ENCODE data around the gene TRPC6. TPM values are rescaled to one million over a fixed set of nuclear protein-coding genes. Genes with fewer than 3 reads are reported as not detected.

Gene TRPC6
- total RNA-seq, 2 experiments from 2014 or later: not detected

- DNase-seq: no peak
- Mint-ChIP-seq H3K4me1 (ENCODE audit: low read depth) (no peaks in the 10 kb centered on the region), H3K27ac (no peak overlapping the region), H3K9me3 (peaks cover 28% of the 10 kb centered on the region), H3K36me3 (no peaks in the 10 kb centered on the region), H3K4me3 (no peak overlapping the region), H3K27me3 (no peaks in the 10 kb centered on the region)
- intact Hi-C loops (cut with micrococcal nuclease): no loop called here
- ChIA-PET CTCF (no interaction called here), POLR2A (no interaction called here)
Measured at GRCh38 chr11:101574886-101575285, 8.9 kb downstream of the TRPC6 start.

GRCh38 chr11:101567071-101567470, 16.7 kb downstream of the TRPC6 start:
- Mint-ChIP-seq H3K36me3 (no peaks in the 10 kb centered on the region), H3K27ac (no peak overlapping the region), H3K9me3 (peaks cover 23% of the 10 kb centered on the region), H3K27me3 (no peaks in the 10 kb centered on the region), H3K4me3 (no peak overlapping the region), H3K4me1 (ENCODE audit: low read depth) (no peaks in the 10 kb centered on the region)
- no peak for DNase-seq
- intact Hi-C loops (cut with micrococcal nuclease): no loop called here
- CTCF ChIA-PET: no interaction called here
- POLR2A ChIA-PET: no interaction called here

GRCh38 chr11:101566626-101567025, 17.2 kb downstream of the TRPC6 start:
- ChIA-PET CTCF (no interaction called here), POLR2A (no interaction called here)
- Mint-ChIP-seq H3K4me1 (ENCODE audit: low read depth) (no peaks in the 10 kb centered on the region), H3K27ac (no peak overlapping the region), H3K27me3 (no peaks in the 10 kb centered on the region), H3K9me3 (peaks cover 20% of the 10 kb centered on the region), H3K36me3 (no peaks in the 10 kb centered on the region), H3K4me3 (no peak overlapping the region)
- intact Hi-C loops (cut with micrococcal nuclease): no loop called here
- DNase-seq: no peak

GRCh38 chr11:101563166-101563565, 20.6 kb downstream of the TRPC6 start:
- Mint-ChIP-seq H3K4me1 (ENCODE audit: low read depth) (no peaks in the 10 kb centered on the region), H3K27me3 (no peaks in the 10 kb centered on the region), H3K27ac (no peak overlapping the region), H3K36me3 (no peaks in the 10 kb centered on the region), H3K4me3 (no peak overlapping the region), H3K9me3 (peaks cover 2% of the 10 kb centered on the region)
- DNase-seq: no peak
- CTCF ChIA-PET: no interaction called here
- POLR2A ChIA-PET: no interaction called here
- intact Hi-C loops (cut with micrococcal nuclease): no loop called here

- POLR2A ChIA-PET: no interaction called here
- Mint-ChIP-seq H3K4me3 (no peak overlapping the region), H3K36me3 (no peaks in the 10 kb centered on the region)
Measured at GRCh38 chr11:101555366-101555765, 28.4 kb downstream of the TRPC6 start.

GRCh38 chr11:101553891-101554292, 29.9 kb downstream of the TRPC6 start:
- intact Hi-C loops (cut with micrococcal nuclease): no loop called here
- CTCF ChIA-PET: no interaction called here
- no peak for DNase-seq
- H3K9me3 Mint-ChIP-seq: no peaks in the 10 kb centered on the region
- H3K27me3 Mint-ChIP-seq: no peaks in the 10 kb centered on the region
- H3K27ac Mint-ChIP-seq: no peak overlapping the region
- no peak overlapping the region for H3K4me3 Mint-ChIP-seq
- POLR2A ChIA-PET: no interaction called here
- H3K4me1 Mint-ChIP-seq (ENCODE audit: low read depth): no peaks in the 10 kb centered on the region
- no peaks in the 10 kb centered on the region for H3K36me3 Mint-ChIP-seq

More at GRCh38 chr11:101555366-101555765, 28.4 kb downstream of the TRPC6 start:
- Mint-ChIP-seq H3K27me3 (no peaks in the 10 kb centered on the region), H3K27ac (no peak overlapping the region), H3K4me1 (ENCODE audit: low read depth) (no peaks in the 10 kb centered on the region), H3K9me3 (no peaks in the 10 kb centered on the region)
- intact Hi-C loops (cut with micrococcal nuclease): no loop called here
- CTCF ChIA-PET: no interaction called here
- DNase-seq: no peak

GRCh38 chr11:101552888-101553287, 30.9 kb downstream of the TRPC6 start:
- Mint-ChIP-seq H3K4me1 (ENCODE audit: low read depth) (no peaks in the 10 kb centered on the region), H3K27ac (no peak overlapping the region), H3K4me3 (no peak overlapping the region), H3K36me3 (no peaks in the 10 kb centered on the region), H3K9me3 (no peaks in the 10 kb centered on the region), H3K27me3 (no peaks in the 10 kb centered on the region)
- intact Hi-C loops (cut with micrococcal nuclease): no loop called here
- no peak for DNase-seq
- ChIA-PET POLR2A (no interaction called here), CTCF (no interaction called here)

GRCh38 chr11:101528541-101528940, 55.3 kb downstream of the TRPC6 start:
- Mint-ChIP-seq H3K9me3 (peaks cover 4% of the 10 kb centered on the region), H3K36me3 (no peaks in the 10 kb centered on the region), H3K27ac (no peak overlapping the region), H3K4me1 (ENCODE audit: low read depth) (no peaks in the 10 kb centered on the region), H3K27me3 (no peaks in the 10 kb centered on the region), H3K4me3 (no peak overlapping the region)
- no peak for DNase-seq
- intact Hi-C loops (cut with micrococcal nuclease): no loop called here
- ChIA-PET POLR2A (no interaction called here), CTCF (no interaction called here)

- ChIA-PET CTCF (no interaction called here), POLR2A (no interaction called here)
- Mint-ChIP-seq H3K27ac (no peak overlapping the region), H3K27me3 (no peaks in the 10 kb centered on the region), H3K9me3 (peaks cover 21% of the 10 kb centered on the region), H3K4me3 (no peak overlapping the region), H3K4me1 (ENCODE audit: low read depth) (no peaks in the 10 kb centered on the region), H3K36me3 (no peaks in the 10 kb centered on the region)
- no peak for DNase-seq
- intact Hi-C loops (cut with micrococcal nuclease): no loop called here
Measured at GRCh38 chr11:101523634-101524260, 60.1 kb downstream of the TRPC6 start.

GRCh38 chr11:101523193-101523592, 60.6 kb downstream of the TRPC6 start:
- DNase-seq: no peak
- Mint-ChIP-seq H3K4me1 (ENCODE audit: low read depth) (no peaks in the 10 kb centered on the region), H3K9me3 (peaks cover 21% of the 10 kb centered on the region), H3K27me3 (no peaks in the 10 kb centered on the region), H3K4me3 (no peak overlapping the region), H3K27ac (no peak overlapping the region), H3K36me3 (no peaks in the 10 kb centered on the region)
- ChIA-PET CTCF (no interaction called here), POLR2A (no interaction called here)
- intact Hi-C loops (cut with micrococcal nuclease): no loop called here

- no peak overlapping the region for H3K4me3 Mint-ChIP-seq
- POLR2A ChIA-PET: no interaction called here
- no peaks in the 10 kb centered on the region for H3K27me3 Mint-ChIP-seq
Measured at GRCh38 chr11:101521821-101522220, 62.0 kb downstream of the TRPC6 start.

GRCh38 chr11:101516546-101516945, 67.3 kb downstream of the TRPC6 start:
- Mint-ChIP-seq H3K4me1 (ENCODE audit: low read depth) (no peaks in the 10 kb centered on the region), H3K27ac (no peak overlapping the region), H3K27me3 (no peaks in the 10 kb centered on the region), H3K36me3 (no peaks in the 10 kb centered on the region), H3K4me3 (no peak overlapping the region), H3K9me3 (peaks cover 14% of the 10 kb centered on the region)
- ChIA-PET POLR2A (no interaction called here), CTCF (no interaction called here)
- DNase-seq: no peak
- intact Hi-C loops (cut with micrococcal nuclease): no loop called here

More at GRCh38 chr11:101521821-101522220, 62.0 kb downstream of the TRPC6 start:
- intact Hi-C loops (cut with micrococcal nuclease): no loop called here
- Mint-ChIP-seq H3K9me3 (peaks cover 21% of the 10 kb centered on the region), H3K4me1 (ENCODE audit: low read depth) (no peaks in the 10 kb centered on the region), H3K36me3 (no peaks in the 10 kb centered on the region), H3K27ac (no peak overlapping the region)
- CTCF ChIA-PET: no interaction called here
- no peak for DNase-seq

- CTCF ChIA-PET: no interaction called here
- Mint-ChIP-seq H3K36me3 (no peaks in the 10 kb centered on the region), H3K4me3 (no peak overlapping the region), H3K27me3 (no peaks in the 10 kb centered on the region), H3K27ac (no peak overlapping the region), H3K9me3 (peaks cover 3% of the 10 kb centered on the region), H3K4me1 (ENCODE audit: low read depth) (no peaks in the 10 kb centered on the region)
- POLR2A ChIA-PET: no interaction called here
- DNase-seq: no peak
- intact Hi-C loops (cut with micrococcal nuclease): no loop called here
Measured at GRCh38 chr11:101511065-101511464, 72.7 kb downstream of the TRPC6 start.

GRCh38 chr11:101510591-101510990, 73.2 kb downstream of the TRPC6 start:
- Mint-ChIP-seq H3K9me3 (peaks cover 3% of the 10 kb centered on the region), H3K27ac (no peak overlapping the region), H3K4me3 (no peak overlapping the region), H3K27me3 (no peaks in the 10 kb centered on the region), H3K4me1 (ENCODE audit: low read depth) (no peaks in the 10 kb centered on the region), H3K36me3 (no peaks in the 10 kb centered on the region)
- DNase-seq: no peak
- intact Hi-C loops (cut with micrococcal nuclease): no loop called here
- ChIA-PET CTCF (no interaction called here), POLR2A (no interaction called here)

Data from activated CD4-positive, alpha-beta memory T cell treated with anti-CD3 and anti-CD28 coated beads for 36 hours (primary cell).